HCT116 (cell line): ENCODE measurements around the gene TRUB1.

Source experiments
- CBX3 ChIP-seq: IDR thresholded peaks from 2 replicates; pipeline ENCODE4 v1.6.1; 2012; ENCODE audit warnings: low read depth
- EGR1 ChIP-seq: IDR thresholded peaks from 2 replicates; pipeline ENCODE4 v1.6.1; 2012; ENCODE audit warnings: low read depth
- ELF1 ChIP-seq: IDR thresholded peaks from 2 replicates; pipeline ENCODE4 v1.6.1; 2012; ENCODE audit warnings: low read depth, borderline replicate concordance
- EZH2 ChIP-seq: fragments of 200-600 bp; sonication (generic); IDR thresholded peaks from 2 replicates; pipeline ENCODE4 v1.6.1; 2017; ENCODE audit warnings: antibody characterized with exemption, mixed run types
- EZH2phosphoT487 ChIP-seq: fragments of 200-600 bp; IDR thresholded peaks from 2 replicates; pipeline ENCODE4 v1.6.1; 2018; ENCODE audit warnings: antibody characterized with exemption, borderline replicate concordance
- POLR2A ChIP-seq: IDR thresholded peaks from 2 replicates; pipeline ENCODE4 v1.7.0; 2011; ENCODE audit warnings: borderline replicate concordance; ENCODE audit not compliant: insufficient read depth, insufficient read length; ENCODE audit errors: extremely low read depth
- POLR2AphosphoS5 ChIP-seq: IDR thresholded peaks from 2 replicates; pipeline ENCODE4 v1.6.1; 2011; ENCODE audit warnings: mild to moderate bottlenecking, low read depth, low read length, moderate library complexity
- RAD21 ChIP-seq: IDR thresholded peaks from 2 replicates; pipeline ENCODE4 v1.6.1; 2012; ENCODE audit warnings: low read depth, mild to moderate bottlenecking
- SIN3A ChIP-seq: IDR thresholded peaks from 2 replicates; pipeline ENCODE4 v1.6.1; 2012; ENCODE audit warnings: low read depth
- SRF ChIP-seq: IDR thresholded peaks from 2 replicates; pipeline ENCODE4 v1.6.1; 2012; ENCODE audit warnings: low read depth
- YY1 ChIP-seq: IDR thresholded peaks from 2 replicates; pipeline ENCODE4 v1.6.1; 2011; ENCODE audit warnings: low read length, low read depth, moderate library complexity, mild to moderate bottlenecking; ENCODE audit not compliant: insufficient replicate concordance; ENCODE audit errors: extremely low read depth
- TF ChIP-seq, protein P1 (sequence below), 3 experiments: fragments of 200-600 bp in 1 of 3; sonication (generic) in 1 of 3; IDR thresholded peaks in 2 of 3; conservative IDR thresholded peaks in 1 of 3; 2 replicates each; pipeline ENCODE4 v1.5.1; 2012 to 2017; ENCODE audit warnings: low read depth in 2 of 3, low read length in 2 of 3, antibody characterized with exemption in 1 of 3, borderline replicate concordance in 1 of 3, control low read depth in 1 of 3, mild to moderate bottlenecking in 1 of 3, mixed read lengths in 1 of 3, mixed run types in 1 of 3, moderate library complexity in 1 of 3; ENCODE audit not compliant: insufficient read depth in 1 of 3
- TF ChIP-seq, protein P2 (sequence below): IDR thresholded peaks from 2 replicates; pipeline ENCODE4 v1.6.1; 2012; ENCODE audit warnings: low read depth

DNA sequence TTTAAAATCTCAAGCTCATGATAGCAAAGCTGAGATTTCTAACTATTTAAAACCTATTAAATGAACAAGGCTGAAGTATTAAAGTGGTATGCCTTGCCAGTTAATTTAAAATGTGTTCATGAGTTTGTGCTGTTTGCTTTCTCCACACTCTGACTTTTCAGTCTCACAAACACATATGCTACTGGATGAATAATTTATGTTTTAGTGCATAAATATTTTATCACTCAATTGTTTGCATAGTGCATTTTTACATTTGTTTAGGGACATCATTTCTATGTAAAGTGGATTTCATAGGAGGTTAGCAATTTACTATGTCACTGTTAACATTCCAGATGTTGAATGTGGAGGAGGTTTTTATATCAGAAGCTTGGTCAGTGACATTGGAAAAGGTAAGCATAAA lies 36.0 kb downstream of the TRUB1 start:
- TF ChIP-seq POLR2A (no peak), RAD21 (no peak), POLR2AphosphoS5 (no peak), YY1 (no peak), SRF (no peak), EZH2 (no peak), EZH2phosphoT487 (no peak), EGR1 (no peak), ELF1 (no peak), SIN3A (no peak), CBX3 (no peak)
- TF ChIP-seq, protein P1, sequence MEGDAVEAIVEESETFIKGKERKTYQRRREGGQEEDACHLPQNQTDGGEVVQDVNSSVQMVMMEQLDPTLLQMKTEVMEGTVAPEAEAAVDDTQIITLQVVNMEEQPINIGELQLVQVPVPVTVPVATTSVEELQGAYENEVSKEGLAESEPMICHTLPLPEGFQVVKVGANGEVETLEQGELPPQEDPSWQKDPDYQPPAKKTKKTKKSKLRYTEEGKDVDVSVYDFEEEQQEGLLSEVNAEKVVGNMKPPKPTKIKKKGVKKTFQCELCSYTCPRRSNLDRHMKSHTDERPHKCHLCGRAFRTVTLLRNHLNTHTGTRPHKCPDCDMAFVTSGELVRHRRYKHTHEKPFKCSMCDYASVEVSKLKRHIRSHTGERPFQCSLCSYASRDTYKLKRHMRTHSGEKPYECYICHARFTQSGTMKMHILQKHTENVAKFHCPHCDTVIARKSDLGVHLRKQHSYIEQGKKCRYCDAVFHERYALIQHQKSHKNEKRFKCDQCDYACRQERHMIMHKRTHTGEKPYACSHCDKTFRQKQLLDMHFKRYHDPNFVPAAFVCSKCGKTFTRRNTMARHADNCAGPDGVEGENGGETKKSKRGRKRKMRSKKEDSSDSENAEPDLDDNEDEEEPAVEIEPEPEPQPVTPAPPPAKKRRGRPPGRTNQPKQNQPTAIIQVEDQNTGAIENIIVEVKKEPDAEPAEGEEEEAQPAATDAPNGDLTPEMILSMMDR (IDR thresholded peaks at IDR 0.05 in 2 of 3, conservative IDR thresholded peaks at IDR 0.05 in 1 of 3; ENCODE audit: borderline replicate concordance in 1 of 3, insufficient read depth in 1 of 3, low read depth in 2 of 3, low read length in 2 of 3) = no peak
- TF ChIP-seq, protein P2, sequence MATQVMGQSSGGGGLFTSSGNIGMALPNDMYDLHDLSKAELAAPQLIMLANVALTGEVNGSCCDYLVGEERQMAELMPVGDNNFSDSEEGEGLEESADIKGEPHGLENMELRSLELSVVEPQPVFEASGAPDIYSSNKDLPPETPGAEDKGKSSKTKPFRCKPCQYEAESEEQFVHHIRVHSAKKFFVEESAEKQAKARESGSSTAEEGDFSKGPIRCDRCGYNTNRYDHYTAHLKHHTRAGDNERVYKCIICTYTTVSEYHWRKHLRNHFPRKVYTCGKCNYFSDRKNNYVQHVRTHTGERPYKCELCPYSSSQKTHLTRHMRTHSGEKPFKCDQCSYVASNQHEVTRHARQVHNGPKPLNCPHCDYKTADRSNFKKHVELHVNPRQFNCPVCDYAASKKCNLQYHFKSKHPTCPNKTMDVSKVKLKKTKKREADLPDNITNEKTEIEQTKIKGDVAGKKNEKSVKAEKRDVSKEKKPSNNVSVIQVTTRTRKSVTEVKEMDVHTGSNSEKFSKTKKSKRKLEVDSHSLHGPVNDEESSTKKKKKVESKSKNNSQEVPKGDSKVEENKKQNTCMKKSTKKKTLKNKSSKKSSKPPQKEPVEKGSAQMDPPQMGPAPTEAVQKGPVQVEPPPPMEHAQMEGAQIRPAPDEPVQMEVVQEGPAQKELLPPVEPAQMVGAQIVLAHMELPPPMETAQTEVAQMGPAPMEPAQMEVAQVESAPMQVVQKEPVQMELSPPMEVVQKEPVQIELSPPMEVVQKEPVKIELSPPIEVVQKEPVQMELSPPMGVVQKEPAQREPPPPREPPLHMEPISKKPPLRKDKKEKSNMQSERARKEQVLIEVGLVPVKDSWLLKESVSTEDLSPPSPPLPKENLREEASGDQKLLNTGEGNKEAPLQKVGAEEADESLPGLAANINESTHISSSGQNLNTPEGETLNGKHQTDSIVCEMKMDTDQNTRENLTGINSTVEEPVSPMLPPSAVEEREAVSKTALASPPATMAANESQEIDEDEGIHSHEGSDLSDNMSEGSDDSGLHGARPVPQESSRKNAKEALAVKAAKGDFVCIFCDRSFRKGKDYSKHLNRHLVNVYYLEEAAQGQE = no peak
